Sigmoid colon (tissue), 7 donors: ENCODE results near the gene SLC19A1. TPM values are rescaled to one million over a fixed set of nuclear protein-coding genes. Genes with fewer than 3 reads are reported as not detected.
"Not testable (repeated sequence)": the region's sequence is repeated elsewhere in the genome, so short reads cannot be mapped to it uniquely, and the experiment has no call there.

ENCODE experiments used
- DNase-seq: peaks from one replicate; pipeline ENCODE4 v3.0.0-alpha.2; 2019
- H3K27ac ChIP-seq, 4 donors: fragments of 200-600 bp; sonication (generic); one replicate each; pipeline ENCODE4 v1.5.1; 2016 to 2019; ENCODE audit warnings: mild to moderate bottlenecking in 1 of 4
- H3K27me3 ChIP-seq, 3 donors: fragments of 200-600 bp; sonication (generic); one replicate each; pipeline ENCODE4 v1.5.1; 2019; ENCODE audit warnings: mild to moderate bottlenecking in 1 of 3
- H3K36me3 ChIP-seq, 4 donors: fragments of 200-600 bp; sonication (generic); one replicate each; pipeline ENCODE4 v1.5.1; 2016 to 2019
- H3K4me1 ChIP-seq, 4 donors: fragments of 200-600 bp; sonication (generic); one replicate each; pipeline ENCODE4 v1.5.1; 2017 to 2019
- H3K4me3 ChIP-seq, 4 donors: fragments of 200-600 bp; sonication (generic); one replicate each; pipeline ENCODE4 v1.5.1; 2017 to 2019; ENCODE audit warnings: mild to moderate bottlenecking in 2 of 4, moderate library complexity in 1 of 4
- H3K9me3 ChIP-seq, 4 donors: fragments of 200-600 bp in 3 of 4; sonication (generic) in 3 of 4; one replicate each; pipeline versions ENCODE4 v1.5.1 to v1.6.1; 2013 to 2019
- EP300 ChIP-seq, 4 donors: sonication (generic); formaldehyde crosslinking; IDR thresholded peaks; one replicate each; pipeline ENCODE4 v1.6.1; 2017; ENCODE audit warnings: antibody characterized with exemption in 4 of 4
- POLR2A ChIP-seq, 2 donors: fragments of 450-650 bp; IDR thresholded peaks; one replicate each; pipeline ENCODE4 v1.6.1; 2016; ENCODE audit warnings: antibody characterized with exemption in 2 of 2, mild to moderate bottlenecking in 2 of 2, moderate library complexity in 2 of 2
- POLR2AphosphoS5 ChIP-seq, 4 donors: sonication (generic); formaldehyde crosslinking; IDR thresholded peaks; one replicate each; pipeline ENCODE4 v1.6.1; 2017; ENCODE audit warnings: antibody characterized with exemption in 4 of 4
- WGBS, 2 donors: extraction: QIAGEN DNeasy Blood & Tissue Kit; methylation state at CpG; one replicate each; pipeline ENCODE4 v1.1.7; 2013; 5-methylcytosine and 5-hydroxymethylcytosine counted together
- intact Hi-C: fragments of 100-400 bp; cut with DNase I; formaldehyde crosslinking; loops from one replicate; pipeline ENCODE4 v1.15.1; 2023
- polyA plus RNA-seq, 3 donors: library from polyadenylated mRNA; stranded (reverse); fragments of 200-250 nt; gene quantifications; one replicate each; pipeline ENCODE4 v1.2.3, GENCODE V29; 2013
- total RNA-seq, 4 donors: library from RNA; depleted of rRNA; stranded (reverse); fragments of >200 nt; gene quantifications; one replicate each; pipeline ENCODE4 v1.1.0, GENCODE V29; 2016
- TF ChIP-seq, protein P1 (sequence below), 4 experiments: fragments of 450-650 bp in 3 of 4; fragments of 200-600 bp in 1 of 4; IDR thresholded peaks; one replicate each; pipeline ENCODE4 v1.5.1; 2016 to 2019; ENCODE audit warnings: antibody characterized with exemption in 4 of 4, mild to moderate bottlenecking in 3 of 4, moderate library complexity in 2 of 4
- donor health status: healthy with polysubstance abuse.
- donor health status: Bipolar disorder and iron deficiency.
- donor health status: healthy.

SLC19A1 gene
- total and polyA plus RNA-seq, 7 donors, result 1.8 to 10.7 (median 2.5) TPM

- H3K36me3 ChIP-seq, result no peaks in the 10 kb centered on the region
- H3K27ac ChIP-seq, result peak overlapping the region in 3 of 4 donors; percentile 85 to 94 (median 86)
- peak; percentile 52 for DNase-seq
- no peaks in the 10 kb centered on the region for H3K27me3 ChIP-seq
- intact Hi-C loops, result no loop called here
- no peak overlapping the region for H3K4me3 ChIP-seq
- H3K9me3 ChIP-seq, result no peaks in the 10 kb centered on the region
- 92% methylated on average over 8 of the region's 8 CpGs for WGBS, 2 donors
- TF ChIP-seq POLR2A (IDR thresholded peaks at IDR 0.05), result no peak
- TF ChIP-seq EP300 (IDR thresholded peaks at IDR 0.05), result no peak
- H3K4me1 ChIP-seq, result peaks cover 0 to 68% (median 49%) of the 10 kb centered on the region in 4 donors
Measured at GRCh38 chr21:45572231-45572630, 30.0 kb upstream of the SLC19A1 start.

DNA sequence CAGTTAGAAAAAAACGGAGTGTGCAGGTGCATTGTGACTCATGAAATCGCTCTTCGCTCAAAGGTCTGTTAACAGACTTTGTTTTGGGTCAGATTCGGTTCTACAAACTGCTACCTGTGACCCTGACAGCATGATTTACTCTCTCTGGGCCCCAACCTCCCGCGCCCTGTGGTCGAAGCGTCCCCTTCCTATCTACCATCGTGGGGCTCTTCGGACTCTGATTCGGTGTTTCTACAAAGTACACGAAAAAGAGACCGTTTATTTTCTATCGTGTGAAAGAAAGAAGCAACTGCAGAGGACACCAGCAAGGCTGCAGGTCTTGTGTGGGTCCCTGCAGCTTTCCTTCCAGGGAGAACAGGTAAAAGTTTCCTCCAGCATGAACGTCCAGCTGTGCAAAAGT, 29.4 kb upstream of the SLC19A1 start:
- Histone ChIP-seq H3K4me3 (peak overlapping the region in 1 of 4 donors; percentile 12), H3K27me3 (no peaks in the 10 kb centered on the region), H3K36me3 (no peaks in the 10 kb centered on the region), H3K27ac (peak overlapping the region; percentile 78 to 94 (median 86)), H3K9me3 (no peaks in the 10 kb centered on the region), H3K4me1 (peaks cover 0 to 68% (median 49%) of the 10 kb centered on the region in 4 donors)
- intact Hi-C loops, result loop anchor here (2.0 kb wide), 1 partner anchor 19 kb away; no protein-coding TSS in a partner anchor
- DNase-seq, result no peak
- WGBS, 2 donors, result 73 to 77% methylated on average over 15 of the region's 15 CpGs
- no peak for TF ChIP-seq POLR2A (IDR thresholded peaks at IDR 0.05)
- TF ChIP-seq EP300 (IDR thresholded peaks at IDR 0.05), result no peak
- TF ChIP-seq, protein P1, sequence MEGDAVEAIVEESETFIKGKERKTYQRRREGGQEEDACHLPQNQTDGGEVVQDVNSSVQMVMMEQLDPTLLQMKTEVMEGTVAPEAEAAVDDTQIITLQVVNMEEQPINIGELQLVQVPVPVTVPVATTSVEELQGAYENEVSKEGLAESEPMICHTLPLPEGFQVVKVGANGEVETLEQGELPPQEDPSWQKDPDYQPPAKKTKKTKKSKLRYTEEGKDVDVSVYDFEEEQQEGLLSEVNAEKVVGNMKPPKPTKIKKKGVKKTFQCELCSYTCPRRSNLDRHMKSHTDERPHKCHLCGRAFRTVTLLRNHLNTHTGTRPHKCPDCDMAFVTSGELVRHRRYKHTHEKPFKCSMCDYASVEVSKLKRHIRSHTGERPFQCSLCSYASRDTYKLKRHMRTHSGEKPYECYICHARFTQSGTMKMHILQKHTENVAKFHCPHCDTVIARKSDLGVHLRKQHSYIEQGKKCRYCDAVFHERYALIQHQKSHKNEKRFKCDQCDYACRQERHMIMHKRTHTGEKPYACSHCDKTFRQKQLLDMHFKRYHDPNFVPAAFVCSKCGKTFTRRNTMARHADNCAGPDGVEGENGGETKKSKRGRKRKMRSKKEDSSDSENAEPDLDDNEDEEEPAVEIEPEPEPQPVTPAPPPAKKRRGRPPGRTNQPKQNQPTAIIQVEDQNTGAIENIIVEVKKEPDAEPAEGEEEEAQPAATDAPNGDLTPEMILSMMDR (IDR thresholded peaks at IDR 0.05), result no peak
- no peak for TF ChIP-seq POLR2AphosphoS5 (IDR thresholded peaks at IDR 0.05)

DNA sequence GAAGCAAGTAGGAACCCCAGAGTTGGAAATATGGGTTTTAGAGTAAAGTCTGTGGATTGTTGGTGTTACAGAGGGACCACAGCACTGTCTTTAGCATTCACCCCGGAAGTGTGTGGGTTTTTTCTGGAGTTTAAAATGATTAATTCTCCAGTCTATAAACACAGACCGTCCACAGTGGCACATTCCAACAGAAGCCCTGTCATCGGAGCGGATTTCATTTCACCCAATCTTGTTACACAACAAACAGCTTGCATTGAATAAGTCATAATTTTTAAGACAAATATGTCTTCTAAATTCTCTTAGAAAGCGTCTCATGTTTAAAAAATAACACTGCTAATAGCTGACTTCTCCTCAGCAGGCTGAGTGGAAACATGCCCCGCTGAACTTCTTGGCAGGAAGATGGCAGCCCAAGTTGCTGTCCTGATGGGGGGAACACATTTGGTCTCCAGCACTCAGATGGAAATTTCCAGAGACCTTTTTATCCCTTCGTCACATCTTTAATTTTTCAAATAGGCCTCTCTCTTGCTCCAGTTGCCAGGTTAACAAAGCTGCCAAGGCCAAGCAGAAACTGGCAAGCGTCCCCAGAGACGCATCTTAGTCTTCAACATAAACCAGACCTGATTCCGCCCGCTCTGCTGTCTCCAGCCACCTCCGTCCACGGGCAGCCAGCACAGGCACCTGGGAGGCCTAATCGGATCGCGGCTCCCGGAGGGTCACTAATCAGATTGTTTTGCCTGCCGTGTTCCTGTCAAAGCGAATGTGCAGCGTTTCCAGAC, 28.8 kb upstream of the SLC19A1 start:
- 72 to 81% methylated on average over 20 of the region's 20 CpGs for WGBS, 2 donors
- DNase-seq, result peak; percentile 94
- no peaks in the 10 kb centered on the region for H3K27me3 ChIP-seq
- H3K4me1 ChIP-seq, result peaks cover 0 to 68% (median 49%) of the 10 kb centered on the region in 4 donors
- peak overlapping the region in 1 of 4 donors; percentile 12 for H3K4me3 ChIP-seq
- intact Hi-C loops, result loop anchor here (2.0 kb wide), 1 partner anchor 20 kb away; no protein-coding TSS in a partner anchor
- H3K9me3 ChIP-seq, result no peaks in the 10 kb centered on the region
- no peaks in the 10 kb centered on the region for H3K36me3 ChIP-seq
- TF ChIP-seq POLR2A (IDR thresholded peaks at IDR 0.05) (no peak), EP300 (IDR thresholded peaks at IDR 0.05) (peak in 2 of 4 donors; percentile 35 to 51), POLR2AphosphoS5 (IDR thresholded peaks at IDR 0.05) (peak; percentile 29 to 74 (median 70))
- TF ChIP-seq, protein P1 (IDR thresholded peaks at IDR 0.05), result no peak
- peak overlapping the region; percentile 78 to 94 (median 86) for H3K27ac ChIP-seq

GRCh38 chr21:45570071-45570470, 27.8 kb upstream of the SLC19A1 start:
- Histone ChIP-seq H3K4me1 (peaks cover 0 to 68% (median 49%) of the 10 kb centered on the region in 4 donors), H3K27me3 (no peaks in the 10 kb centered on the region), H3K27ac (peak overlapping the region; percentile 78 to 94 (median 86)), H3K36me3 (no peaks in the 10 kb centered on the region), H3K9me3 (no peaks in the 10 kb centered on the region), H3K4me3 (no peak overlapping the region)
- 84 to 92% methylated on average over 7 of the region's 7 CpGs for WGBS, 2 donors
- TF ChIP-seq EP300 (IDR thresholded peaks at IDR 0.05), result no peak
- no peak for TF ChIP-seq POLR2AphosphoS5 (IDR thresholded peaks at IDR 0.05)
- no peak for TF ChIP-seq POLR2A (IDR thresholded peaks at IDR 0.05)
- TF ChIP-seq, protein P1 (IDR thresholded peaks at IDR 0.05), result no peak
- intact Hi-C loops, result loop anchor here (2.0 kb wide), 1 partner anchor 21 kb away; no protein-coding TSS in a partner anchor
- no peak for DNase-seq

DNA sequence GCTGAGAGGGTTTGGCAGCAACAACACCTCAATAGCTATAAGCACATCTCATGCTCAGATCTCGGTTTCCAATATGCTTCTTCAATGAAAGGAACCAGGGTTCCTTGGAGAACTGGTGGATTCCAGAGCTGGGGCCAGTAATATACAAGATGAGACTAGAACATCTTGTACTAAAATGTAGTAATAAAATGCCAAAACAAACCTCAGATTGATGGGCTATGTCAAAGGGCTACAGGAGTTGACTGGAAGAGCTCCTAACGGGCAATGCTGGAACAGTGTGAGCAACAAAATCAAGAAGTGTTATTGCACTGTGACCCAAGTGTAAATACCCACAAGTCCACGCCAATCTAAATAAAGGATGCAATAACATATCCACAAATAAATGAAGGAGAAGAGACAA, 26.1 kb upstream of the SLC19A1 start:
- Histone ChIP-seq H3K9me3 (no peaks in the 10 kb centered on the region), H3K27ac (peak overlapping the region in 2 of 4 donors; percentile 8 to 94), H3K36me3 (no peaks in the 10 kb centered on the region), H3K4me1 (peaks cover 0 to 57% (median 43%) of the 10 kb centered on the region in 4 donors), H3K4me3 (no peak overlapping the region), H3K27me3 (no peaks in the 10 kb centered on the region)
- TF ChIP-seq EP300 (IDR thresholded peaks at IDR 0.05) (peak in 3 of 4 donors; percentile 22 to 73 (median 48)), POLR2AphosphoS5 (IDR thresholded peaks at IDR 0.05) (peak in 2 of 4 donors; percentile 42 to 63), POLR2A (IDR thresholded peaks at IDR 0.05) (no peak)
- TF ChIP-seq, protein P1 (IDR thresholded peaks at IDR 0.05), result no peak
- intact Hi-C loops, result no loop called here
- 38 to 70% methylated on average over 3 of the region's 3 CpGs for WGBS, 2 donors
- peak; percentile 48 for DNase-seq

- H3K4me1 ChIP-seq, result peaks cover 0 to 25% (median 12%) of the 10 kb centered on the region in 4 donors
- DNase-seq, intact Hi-C loops, H3K27ac ChIP-seq, H3K27me3 ChIP-seq, H3K4me3 ChIP-seq, H3K36me3 ChIP-seq, H3K9me3 ChIP-seq: not testable (repeated sequence)
- 93 to 95% methylated on average over 11 of the region's 11 CpGs for WGBS, 2 donors
Measured at GRCh38 chr21:45564137-45564536, 21.9 kb upstream of the SLC19A1 start.
